BLaER1 treated with 17β-estradiol and CSF1 and Interleukin-3, amounts not matched to agents 10 nM and 100 nM (cell line): ENCODE data around the gene ARMC9.

Experiments used
- H3K27ac ChIP-seq, 11 experiments: shearing (Covaris generic); formaldehyde crosslinking; 2 replicates each; pipeline ENCODE4 v1.8.1; 2022
- H3K27me3 ChIP-seq, 11 experiments: shearing (Covaris generic); formaldehyde crosslinking; 2 replicates each; pipeline ENCODE4 v1.8.1; 2022
- H3K36me3 ChIP-seq, 11 experiments: shearing (Covaris generic); formaldehyde crosslinking; 2 replicates each; pipeline ENCODE4 v1.8.1; 2022
- H3K4me1 ChIP-seq, 10 experiments: shearing (Covaris generic); formaldehyde crosslinking; 2 replicates each; pipeline ENCODE4 v1.8.1; 2022
- H3K4me2 ChIP-seq, 11 experiments: shearing (Covaris generic); formaldehyde crosslinking; 2 replicates each; pipeline ENCODE4 v1.8.1; 2022
- H3K4me3 ChIP-seq, 10 experiments: shearing (Covaris generic); formaldehyde crosslinking; 2 replicates each; pipeline ENCODE4 v1.8.1; 2022
- H3K9ac ChIP-seq, 11 experiments: shearing (Covaris generic); formaldehyde crosslinking; 2 replicates each; pipeline ENCODE4 v1.8.1; 2022
- H3K9me3 ChIP-seq, 11 experiments: shearing (Covaris generic); formaldehyde crosslinking; replicated peaks in 1 of 11; 2 replicates each; pipeline ENCODE4 v1.8.1; 2022
- H4K20me1 ChIP-seq, 11 experiments: shearing (Covaris generic); formaldehyde crosslinking; 2 replicates each; pipeline ENCODE4 v1.8.1; 2022
- Cebpa-rat ChIP-seq, 11 experiments: shearing (Covaris generic); IDR thresholded peaks; 2 replicates each; pipeline ENCODE4 v1.8.1; 2022

The ARMC9 gene

GRCh38 chr2:231360881-231361371, 162.5 kb downstream of the ARMC9 start:
- Histone ChIP-seq H3K4me2 (peak overlapping the region in 5 of 11 experiments; percentile 66 to 85 (median 83); a peak in 8 of 22 replicates), H3K9me3 (no peaks in the 10 kb centered on the region), H3K4me1 (peaks cover 31 to 49% (median 41%) of the 10 kb centered on the region in 10 experiments), H3K9ac (no peak overlapping the region), H3K27me3 (no peaks in the 10 kb centered on the region), H4K20me1 (no peaks in the 10 kb centered on the region), H3K27ac (peak overlapping the region in 5 of 11 experiments; percentile 70 to 88 (median 85); a peak in 9 of 22 replicates), H3K4me3 (no peak overlapping the region), H3K36me3 (no peaks in the 10 kb centered on the region)
- TF ChIP-seq Cebpa-rat (IDR thresholded peaks at IDR 0.05) = no peak

DNA sequence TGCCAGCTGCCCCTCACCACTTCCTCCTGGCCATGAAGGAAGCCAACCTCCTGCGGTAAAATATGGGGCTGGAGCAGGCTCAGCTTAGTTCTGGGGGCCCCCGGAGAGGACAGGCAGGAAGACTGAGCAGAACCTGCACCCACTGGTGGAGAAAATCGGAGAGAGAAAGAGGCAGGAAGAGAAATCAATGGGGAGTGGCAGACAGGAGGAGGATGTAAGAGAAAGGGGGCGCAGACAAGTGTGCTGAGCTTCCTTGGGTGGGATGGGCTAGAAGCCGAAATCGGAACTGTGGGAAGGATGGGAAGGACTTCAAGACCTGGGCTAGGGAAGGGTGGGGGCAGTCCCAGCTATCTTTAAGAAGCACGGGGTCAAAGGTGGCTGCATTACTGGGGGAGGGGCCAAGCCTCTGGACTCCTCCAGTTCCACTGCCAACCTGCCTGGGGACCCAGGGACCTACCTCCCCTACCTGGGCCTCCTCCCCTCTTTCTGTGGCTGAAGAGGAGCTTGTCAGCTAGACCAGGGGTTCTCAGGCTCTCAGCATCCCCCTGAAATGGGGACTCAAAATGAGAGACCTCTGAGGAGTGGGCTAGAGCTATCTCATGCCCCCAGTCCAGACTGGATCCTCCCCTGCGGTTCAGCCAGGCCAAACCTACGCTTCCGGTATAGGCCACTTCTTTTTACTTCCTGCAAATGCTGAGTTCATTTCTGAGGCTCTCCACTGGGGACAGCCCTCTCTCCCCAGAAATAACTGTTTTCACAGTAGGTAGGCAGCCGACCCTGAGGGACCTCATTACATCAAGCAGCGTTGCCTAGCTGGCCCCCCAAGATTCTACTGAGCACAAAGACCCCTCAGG, 163.5 kb downstream of the ARMC9 start:
- peak overlapping the region; percentile 40 to 85 (median 75) for H3K4me2 ChIP-seq
- H3K9ac ChIP-seq = peak overlapping the region in 9 of 11 experiments; percentile 6 to 65 (median 50); a peak in 12 of 22 replicates
- H4K20me1 ChIP-seq = no peaks in the 10 kb centered on the region
- H3K4me3 ChIP-seq = no peak overlapping the region
- no peaks in the 10 kb centered on the region; a peak in 1 of 22 replicates for H3K9me3 ChIP-seq
- H3K27me3 ChIP-seq = no peaks in the 10 kb centered on the region
- peak overlapping the region; percentile 52 to 88 (median 74) for H3K27ac ChIP-seq
- no peaks in the 10 kb centered on the region for H3K36me3 ChIP-seq
- no peak for TF ChIP-seq Cebpa-rat (IDR thresholded peaks at IDR 0.05)
- peaks cover 32 to 50% (median 44%) of the 10 kb centered on the region in 10 experiments for H3K4me1 ChIP-seq

DNA sequence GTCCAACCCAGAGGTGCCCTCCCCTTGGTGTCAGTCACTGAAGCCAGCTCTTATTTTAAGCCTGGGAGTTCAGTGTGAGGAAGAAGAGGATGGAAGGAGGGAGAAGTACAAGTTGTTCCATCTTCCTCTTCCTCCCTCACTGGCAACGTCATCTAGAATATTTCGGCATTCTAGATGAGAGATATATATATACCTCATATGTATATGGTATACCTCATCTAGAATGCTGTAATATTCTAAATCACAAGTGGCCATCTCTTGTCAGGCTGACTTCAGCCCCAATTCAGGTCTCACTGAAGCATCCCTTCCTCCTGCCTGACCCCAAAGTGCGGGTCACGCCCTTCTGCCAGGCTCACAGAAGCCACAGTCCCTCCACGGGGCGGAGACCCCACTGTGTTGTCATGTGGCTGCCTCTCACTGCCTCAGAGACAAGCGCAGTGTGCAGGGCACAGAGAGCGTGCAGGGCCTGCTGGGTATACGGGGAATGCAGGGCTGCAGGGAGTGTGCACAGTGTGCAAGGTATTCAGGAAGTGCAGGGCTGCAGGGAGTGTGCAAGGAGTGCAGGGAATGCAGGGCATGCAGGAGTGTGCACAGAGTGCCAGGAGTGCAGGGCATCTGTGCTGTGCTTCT, 164.2 kb downstream of the ARMC9 start:
- Histone ChIP-seq H4K20me1 (no peaks in the 10 kb centered on the region), H3K4me1 (peaks cover 32 to 50% (median 44%) of the 10 kb centered on the region in 10 experiments), H3K9me3 (no peaks in the 10 kb centered on the region; a peak in 1 of 22 replicates), H3K27me3 (no peaks in the 10 kb centered on the region), H3K27ac (peak overlapping the region; percentile 52 to 88 (median 74); a peak in 19 of 22 replicates), H3K4me2 (peak overlapping the region; percentile 40 to 85 (median 75)), H3K36me3 (no peaks in the 10 kb centered on the region), H3K9ac (peak overlapping the region in 6 of 11 experiments; percentile 35 to 65 (median 52); a peak in 10 of 22 replicates), H3K4me3 (no peak overlapping the region)
- no peak for TF ChIP-seq Cebpa-rat (IDR thresholded peaks at IDR 0.05)

DNA sequence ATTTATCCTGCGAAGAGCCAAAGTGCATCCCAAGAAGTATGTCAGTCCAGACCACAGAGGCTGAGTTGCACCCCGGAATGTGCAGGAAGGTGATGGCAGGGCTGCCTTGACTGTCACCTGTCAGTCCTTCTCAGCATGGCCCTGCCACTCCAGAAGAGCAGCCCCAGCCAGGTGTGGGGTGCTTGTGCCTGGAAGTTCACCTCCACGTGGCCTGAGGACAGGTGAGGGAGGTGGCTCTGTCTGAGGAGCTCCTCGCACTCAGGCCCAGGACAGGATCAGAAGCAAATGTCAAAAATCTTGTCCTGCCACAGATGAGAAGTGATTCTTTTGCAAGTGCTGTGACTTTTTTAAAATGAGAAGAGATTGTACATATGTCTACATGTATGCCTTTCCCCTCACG, 165.6 kb downstream of the ARMC9 start:
- no peaks in the 10 kb centered on the region for H3K27me3 ChIP-seq
- no peaks in the 10 kb centered on the region for H4K20me1 ChIP-seq
- H3K9me3 ChIP-seq = no peaks in the 10 kb centered on the region; a peak in 1 of 22 replicates
- H3K4me1 ChIP-seq = peaks cover 32 to 50% (median 44%) of the 10 kb centered on the region in 10 experiments
- no peak overlapping the region for H3K4me3 ChIP-seq
- H3K4me2 ChIP-seq = no peak overlapping the region
- no peak for TF ChIP-seq Cebpa-rat (IDR thresholded peaks at IDR 0.05)
- no peaks in the 10 kb centered on the region for H3K36me3 ChIP-seq
- no peak overlapping the region for H3K27ac ChIP-seq
- no peak overlapping the region for H3K9ac ChIP-seq

DNA sequence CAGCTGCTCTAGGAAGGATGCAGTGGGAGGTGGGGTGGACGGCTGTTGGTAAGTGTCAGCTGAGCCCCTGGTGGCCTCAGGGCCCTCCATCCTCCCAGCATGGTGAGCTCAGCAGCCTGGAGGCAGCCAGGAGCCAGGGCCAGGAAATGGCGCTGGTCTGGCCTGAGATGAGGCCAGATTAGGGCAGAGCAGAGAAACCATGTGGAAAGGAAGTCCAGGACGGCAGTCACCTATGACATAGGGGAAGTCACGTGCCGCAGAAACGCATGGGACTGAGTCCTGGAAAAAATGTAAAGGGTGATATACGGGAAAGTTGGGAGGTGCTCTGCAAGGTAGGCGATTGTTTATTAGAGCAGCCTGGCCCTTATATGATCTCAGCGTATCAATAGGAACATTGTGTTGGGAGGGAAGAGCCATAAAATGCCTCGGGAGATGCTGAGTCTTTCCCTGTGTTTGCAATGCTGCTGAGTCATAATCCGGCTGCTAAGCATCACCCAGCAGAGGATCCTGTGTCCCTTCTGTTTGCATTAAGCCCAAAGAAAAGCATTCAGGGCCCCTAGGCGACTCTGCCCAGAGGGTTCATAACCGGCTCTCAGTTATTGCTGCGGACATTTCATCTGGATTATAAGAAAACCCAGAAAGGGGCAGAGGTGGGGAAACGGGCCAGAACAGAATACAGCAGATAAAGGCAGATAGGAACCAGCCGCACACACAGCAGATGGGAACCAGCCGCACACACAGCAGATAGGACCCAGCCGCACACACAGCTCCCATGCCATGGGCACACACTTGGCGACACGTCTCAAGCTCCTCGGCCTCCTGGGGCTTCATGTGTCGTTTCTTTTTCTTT, 166.8 kb downstream of the ARMC9 start:
- Histone ChIP-seq H4K20me1 (no peaks in the 10 kb centered on the region), H3K36me3 (no peaks in the 10 kb centered on the region), H3K27ac (peak overlapping the region in 5 of 11 experiments; percentile 3 to 41 (median 38); a peak in 6 of 22 replicates), H3K27me3 (no peaks in the 10 kb centered on the region), H3K9me3 (no peaks in the 10 kb centered on the region; a peak in 1 of 22 replicates), H3K4me3 (no peak overlapping the region), H3K4me1 (peaks cover 40 to 53% (median 50%) of the 10 kb centered on the region in 10 experiments), H3K4me2 (peak overlapping the region; percentile 44 to 64 (median 58)), H3K9ac (no peak overlapping the region; a peak in 1 of 22 replicates)
- no peak for TF ChIP-seq Cebpa-rat (IDR thresholded peaks at IDR 0.05)

GRCh38 chr2:231367178-231367577, 168.7 kb downstream of the ARMC9 start:
- Histone ChIP-seq H3K9me3 (no peaks in the 10 kb centered on the region; a peak in 1 of 22 replicates), H3K4me3 (no peak overlapping the region), H3K27ac (no peak overlapping the region), H3K4me1 (peaks cover 28 to 51% (median 44%) of the 10 kb centered on the region in 10 experiments), H3K27me3 (no peaks in the 10 kb centered on the region), H4K20me1 (no peaks in the 10 kb centered on the region), H3K4me2 (no peak overlapping the region), H3K36me3 (no peaks in the 10 kb centered on the region), H3K9ac (no peak overlapping the region)
- TF ChIP-seq Cebpa-rat (IDR thresholded peaks at IDR 0.05) = no peak

GRCh38 chr2:231369580-231370428, 171.4 kb downstream of the ARMC9 start:
- no peak overlapping the region for H3K4me3 ChIP-seq
- no peak for TF ChIP-seq Cebpa-rat (IDR thresholded peaks at IDR 0.05)
- H3K27ac ChIP-seq = no peak overlapping the region
- no peaks in the 10 kb centered on the region for H4K20me1 ChIP-seq
- peak overlapping the region in 10 of 11 experiments; percentile 15 to 80 (median 64); a peak in 18 of 22 replicates for H3K4me2 ChIP-seq
- peaks cover 13 to 44% (median 31%) of the 10 kb centered on the region in 10 experiments for H3K4me1 ChIP-seq
- H3K36me3 ChIP-seq = no peaks in the 10 kb centered on the region
- no peaks in the 10 kb centered on the region; a peak in 1 of 22 replicates for H3K9me3 ChIP-seq
- no peaks in the 10 kb centered on the region for H3K27me3 ChIP-seq
- peak overlapping the region in 3 of 11 experiments; percentile 42 to 52 (median 44); a peak in 4 of 22 replicates for H3K9ac ChIP-seq

DNA sequence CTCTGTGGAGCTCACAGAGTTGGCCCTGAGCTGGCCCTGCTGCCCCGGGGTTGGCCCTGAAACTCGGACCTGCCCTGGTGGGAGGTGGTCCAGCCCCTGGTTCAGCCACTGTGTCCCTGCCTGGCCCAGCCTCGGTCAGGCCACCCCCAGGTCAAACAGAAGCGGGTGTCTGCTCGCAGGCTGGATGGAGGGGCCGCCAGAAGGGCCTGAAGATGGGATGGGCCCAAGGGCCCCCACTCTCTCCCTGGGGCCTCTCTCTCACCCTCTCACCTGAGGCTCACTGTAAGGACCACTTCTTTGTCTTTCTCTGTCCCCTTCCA, 172.0 kb downstream of the ARMC9 start:
- no peaks in the 10 kb centered on the region for H3K27me3 ChIP-seq
- H3K9me3 ChIP-seq = no peaks in the 10 kb centered on the region; a peak in 1 of 22 replicates
- H4K20me1 ChIP-seq = no peaks in the 10 kb centered on the region
- H3K27ac ChIP-seq = no peak overlapping the region
- peaks cover 7 to 38% (median 25%) of the 10 kb centered on the region in 10 experiments; a peak in 19 of 20 replicates for H3K4me1 ChIP-seq
- no peak for TF ChIP-seq Cebpa-rat (IDR thresholded peaks at IDR 0.05)
- no peaks in the 10 kb centered on the region for H3K36me3 ChIP-seq
- peak overlapping the region in 3 of 11 experiments; percentile 42 to 52 (median 44); a peak in 4 of 22 replicates for H3K9ac ChIP-seq
- H3K4me2 ChIP-seq = peak overlapping the region in 10 of 11 experiments; percentile 15 to 80 (median 64); a peak in 17 of 22 replicates
- H3K4me3 ChIP-seq = no peak overlapping the region
